Measurements from ENCODE around the gene FAH.
"Not testable (repeated sequence)": the region's sequence is repeated elsewhere in the genome, so short reads cannot be mapped to it uniquely, and the experiment has no call there.

Gene FAH

DNA sequence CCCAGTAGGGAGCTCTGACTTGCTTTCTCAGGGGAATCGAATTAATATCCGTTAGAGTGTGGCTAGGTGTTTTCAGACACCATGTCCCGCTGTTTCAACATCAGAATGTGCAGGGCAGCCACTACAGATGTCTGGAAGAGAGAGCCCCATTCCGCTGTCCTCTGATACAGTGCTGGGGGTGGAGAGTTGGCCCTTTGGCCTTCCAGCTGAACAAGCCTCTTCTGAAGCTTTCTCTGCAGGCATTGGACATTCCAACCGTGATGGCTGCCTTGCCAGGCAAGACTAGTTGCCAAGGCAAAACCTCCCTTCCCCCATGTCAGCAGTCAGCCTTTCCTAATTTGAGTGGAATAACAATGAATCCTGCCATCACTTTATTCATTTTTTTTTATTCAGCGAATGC, 1.5 kb downstream of the FAH start:
- in situ Hi-C loops (cut with HindIII; ENCODE audit: low sequenced_read_pairs) = no loop called here
- no peak overlapping the region for H3K4me3 ChIP-seq (ENCODE audit: low read depth, low read length)
- TF ChIP-seq, protein P1, sequence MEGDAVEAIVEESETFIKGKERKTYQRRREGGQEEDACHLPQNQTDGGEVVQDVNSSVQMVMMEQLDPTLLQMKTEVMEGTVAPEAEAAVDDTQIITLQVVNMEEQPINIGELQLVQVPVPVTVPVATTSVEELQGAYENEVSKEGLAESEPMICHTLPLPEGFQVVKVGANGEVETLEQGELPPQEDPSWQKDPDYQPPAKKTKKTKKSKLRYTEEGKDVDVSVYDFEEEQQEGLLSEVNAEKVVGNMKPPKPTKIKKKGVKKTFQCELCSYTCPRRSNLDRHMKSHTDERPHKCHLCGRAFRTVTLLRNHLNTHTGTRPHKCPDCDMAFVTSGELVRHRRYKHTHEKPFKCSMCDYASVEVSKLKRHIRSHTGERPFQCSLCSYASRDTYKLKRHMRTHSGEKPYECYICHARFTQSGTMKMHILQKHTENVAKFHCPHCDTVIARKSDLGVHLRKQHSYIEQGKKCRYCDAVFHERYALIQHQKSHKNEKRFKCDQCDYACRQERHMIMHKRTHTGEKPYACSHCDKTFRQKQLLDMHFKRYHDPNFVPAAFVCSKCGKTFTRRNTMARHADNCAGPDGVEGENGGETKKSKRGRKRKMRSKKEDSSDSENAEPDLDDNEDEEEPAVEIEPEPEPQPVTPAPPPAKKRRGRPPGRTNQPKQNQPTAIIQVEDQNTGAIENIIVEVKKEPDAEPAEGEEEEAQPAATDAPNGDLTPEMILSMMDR (IDR thresholded peaks at IDR 0.05; ENCODE audit: low read depth, low read length, missing control alignments) = no peak
- no peak for DNase-seq (ENCODE audit: low read depth)

DNA sequence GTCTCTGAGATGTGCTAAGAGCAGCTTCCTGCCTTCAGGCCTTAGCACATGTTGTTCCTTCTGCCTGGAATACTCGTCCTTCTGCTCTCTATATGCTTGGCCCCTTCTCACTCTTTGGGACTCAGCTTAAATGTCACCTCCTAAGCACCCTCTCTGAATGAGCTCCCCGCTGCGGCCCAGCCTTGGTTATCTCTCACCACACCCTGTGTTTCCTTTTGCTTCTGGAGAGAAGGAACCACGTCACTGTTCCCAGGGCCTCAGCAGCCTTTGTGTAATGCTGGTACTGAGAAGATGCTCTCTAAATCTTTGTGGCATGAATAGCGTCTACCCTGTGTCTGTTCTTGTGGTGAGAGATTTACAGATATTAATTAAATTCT, 2.2 kb downstream of the FAH start:
- no peak for DNase-seq (ENCODE audit: low read depth)
- H3K4me3 ChIP-seq (ENCODE audit: low read depth, low read length) = no peak overlapping the region
- TF ChIP-seq, protein P1 (IDR thresholded peaks at IDR 0.05; ENCODE audit: low read depth, low read length, missing control alignments) = no peak
- in situ Hi-C loops (cut with HindIII; ENCODE audit: low sequenced_read_pairs) = no loop called here

DNA sequence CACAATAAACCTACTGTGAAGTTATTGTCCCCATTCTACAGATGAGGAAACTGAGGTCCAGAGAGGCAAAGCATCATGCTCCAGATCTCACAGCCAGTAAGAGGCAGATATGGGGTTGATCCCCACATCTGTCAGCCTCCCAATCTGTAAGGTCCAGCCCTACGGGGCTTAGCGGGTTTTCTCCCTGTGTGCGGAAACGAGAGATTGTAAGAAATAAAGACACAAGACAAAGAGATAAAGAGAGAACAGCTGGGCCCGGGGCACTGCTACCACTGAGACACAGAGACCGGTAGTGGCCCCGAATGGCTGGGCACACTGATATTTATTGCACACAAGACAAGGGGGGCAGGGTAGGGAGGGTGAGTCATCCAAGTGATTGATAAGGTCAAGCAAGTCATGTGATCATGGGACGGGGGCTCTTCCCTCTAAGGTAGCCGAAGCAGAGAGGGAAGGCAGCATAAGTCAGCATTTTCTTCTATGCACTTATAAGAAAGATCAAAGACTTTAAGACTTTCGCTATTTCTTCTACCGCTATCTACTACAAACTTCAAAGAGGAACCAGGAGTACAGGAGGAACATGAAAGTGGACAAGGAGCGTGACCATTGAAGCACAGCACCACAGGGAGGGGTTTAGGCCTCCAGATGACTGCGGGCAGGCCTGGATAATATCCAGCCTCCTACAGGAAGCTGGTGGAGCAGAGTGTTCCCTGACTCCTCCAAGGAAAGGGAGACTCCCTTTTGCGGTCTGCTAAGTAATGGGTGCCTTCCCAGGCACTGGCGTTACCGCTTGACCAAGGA, 2.8 kb downstream of the FAH start:
- H3K4me3 ChIP-seq (ENCODE audit: low read depth, low read length); DNase-seq (ENCODE audit: low read depth); in situ Hi-C loops (cut with HindIII; ENCODE audit: low sequenced_read_pairs): not testable (repeated sequence)

DNA sequence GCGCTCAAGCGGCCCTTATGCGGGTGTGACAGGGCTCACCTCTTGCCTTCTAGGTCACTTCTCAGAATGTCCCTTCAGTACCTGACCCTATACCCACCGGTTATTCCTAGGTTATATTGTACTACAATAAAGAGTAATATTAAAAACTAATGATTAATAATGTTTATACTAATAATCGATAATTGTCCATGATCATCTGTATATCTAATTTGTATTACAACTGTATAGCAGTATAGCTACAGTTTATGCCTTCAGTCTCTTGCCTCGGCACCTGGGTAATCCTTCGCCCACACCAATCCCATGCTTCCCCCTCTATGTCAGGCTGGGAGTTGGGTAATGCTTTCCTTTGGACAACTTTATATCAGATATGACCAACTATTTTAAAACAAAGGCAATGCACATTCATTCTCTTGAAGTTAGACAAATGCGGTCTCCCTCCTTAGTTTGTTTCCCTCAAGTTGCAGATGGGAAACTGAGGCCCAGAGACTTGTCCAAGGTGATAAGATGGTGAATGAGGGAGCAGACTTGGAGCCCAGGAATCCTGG, 3.4 kb downstream of the FAH start:
- no peak overlapping the region for H3K4me3 ChIP-seq (ENCODE audit: low read depth, low read length)
- in situ Hi-C loops (cut with HindIII; ENCODE audit: low sequenced_read_pairs) = no loop called here
- DNase-seq (ENCODE audit: low read depth) = no peak
- TF ChIP-seq, protein P1 (IDR thresholded peaks at IDR 0.05; ENCODE audit: low read depth, low read length, missing control alignments) = no peak

DNA sequence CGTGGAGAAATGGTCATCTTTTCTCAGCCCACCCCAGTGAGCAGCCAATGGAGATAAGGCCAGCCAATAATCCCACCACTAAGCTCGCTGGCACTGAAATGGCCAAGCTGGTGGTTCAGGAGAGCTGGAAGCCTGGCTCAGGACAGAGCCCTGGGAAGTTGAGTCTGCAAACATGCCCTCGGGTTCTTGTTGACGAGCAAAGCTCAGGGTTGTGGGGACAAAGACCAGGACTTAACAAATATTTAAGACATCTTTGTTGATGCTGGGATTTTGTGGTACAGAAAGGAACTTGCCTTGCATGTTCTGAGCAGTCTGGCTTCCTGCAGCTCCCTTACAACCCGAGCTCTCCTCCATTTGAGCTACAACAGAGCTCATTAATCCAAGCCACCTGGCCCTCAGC, 4.4 kb downstream of the FAH start:
- DNase-seq (ENCODE audit: low read depth) = no peak
- H3K4me3 ChIP-seq (ENCODE audit: low read depth, low read length) = no peak overlapping the region
- in situ Hi-C loops (cut with HindIII; ENCODE audit: low sequenced_read_pairs) = no loop called here
- TF ChIP-seq, protein P1 (IDR thresholded peaks at IDR 0.05; ENCODE audit: low read depth, low read length, missing control alignments) = no peak

DNA sequence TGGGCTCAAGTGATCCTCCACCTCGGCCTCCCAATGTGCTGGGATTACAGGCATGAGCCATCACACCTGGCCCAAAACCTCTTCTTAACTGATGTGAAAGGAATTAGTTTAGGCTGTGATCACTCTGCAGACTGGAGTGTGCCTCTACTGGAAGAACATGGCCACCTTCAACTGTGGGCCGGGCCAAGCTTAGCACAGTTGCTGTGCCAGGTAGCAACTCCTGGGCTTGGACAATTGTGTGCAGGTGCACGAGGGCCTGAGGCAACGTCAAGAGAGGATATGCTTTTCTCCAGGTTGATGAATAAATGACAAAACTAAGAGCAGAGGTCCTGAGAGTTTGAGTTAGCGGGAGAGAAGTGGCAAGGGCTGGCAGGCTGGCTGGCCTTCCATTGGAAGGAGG, 6.5 kb downstream of the FAH start:
- TF ChIP-seq, protein P1 (IDR thresholded peaks at IDR 0.05; ENCODE audit: low read depth, low read length, missing control alignments) = no peak
- in situ Hi-C loops (cut with HindIII; ENCODE audit: low sequenced_read_pairs) = no loop called here
- no peak overlapping the region for H3K4me3 ChIP-seq (ENCODE audit: low read depth, low read length)
- DNase-seq (ENCODE audit: low read depth) = no peak

DNA sequence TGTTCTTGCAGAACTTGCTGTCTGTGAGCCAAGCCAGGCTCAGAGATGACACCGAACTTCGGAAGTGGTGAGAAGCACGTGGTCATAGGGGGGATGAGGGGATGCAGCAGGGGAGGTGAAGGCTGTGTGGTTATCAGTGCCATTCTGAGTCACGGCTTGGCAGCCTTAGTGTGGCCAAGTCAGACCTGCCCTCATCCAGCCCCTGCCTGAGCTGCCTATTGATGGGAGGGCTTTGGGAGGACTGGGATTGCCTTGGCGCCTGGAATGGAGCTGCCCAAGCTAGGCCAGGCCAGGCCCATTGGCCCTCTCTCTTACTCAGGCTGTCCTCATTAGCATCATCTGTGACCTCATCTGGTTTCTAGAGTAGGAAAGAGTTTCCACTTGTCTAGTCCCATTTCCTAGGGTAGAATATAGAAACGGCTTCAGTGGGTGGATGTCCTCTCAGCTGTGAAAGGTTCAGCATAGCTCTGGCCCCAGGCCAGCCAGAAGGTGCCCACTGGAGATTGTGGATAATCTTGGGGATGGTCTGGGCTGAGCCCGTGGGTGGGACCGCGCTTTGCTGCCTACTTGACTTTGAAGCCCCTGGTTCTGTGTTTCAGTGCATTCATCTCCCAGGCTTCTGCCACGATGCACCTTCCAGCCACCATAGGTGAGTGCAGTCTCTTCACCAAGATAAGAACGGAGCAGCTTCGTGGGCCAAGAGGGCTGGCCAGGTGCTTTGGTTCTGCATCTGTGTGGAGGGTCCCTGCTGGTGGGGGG, 7.2 kb downstream of the FAH start:
- in situ Hi-C loops (cut with HindIII; ENCODE audit: low sequenced_read_pairs) = no loop called here
- DNase-seq (ENCODE audit: low read depth) = no peak
- TF ChIP-seq, protein P1 (IDR thresholded peaks at IDR 0.05; ENCODE audit: low read depth, low read length, missing control alignments) = no peak
- H3K4me3 ChIP-seq (ENCODE audit: low read depth, low read length) = no peak overlapping the region

All from astrocyte of the cerebellum (primary cell).